ENCODE data around the gene SLC2A2. TPM values are rescaled to one million over a fixed set of nuclear protein-coding genes. Genes with fewer than 3 reads are reported as not detected.

Gene SLC2A2
- polyA plus RNA-seq, 1 donor (not counting 4 experiments of a cell fraction or from before 2014, with no cell fraction given) = not detected

DNA sequence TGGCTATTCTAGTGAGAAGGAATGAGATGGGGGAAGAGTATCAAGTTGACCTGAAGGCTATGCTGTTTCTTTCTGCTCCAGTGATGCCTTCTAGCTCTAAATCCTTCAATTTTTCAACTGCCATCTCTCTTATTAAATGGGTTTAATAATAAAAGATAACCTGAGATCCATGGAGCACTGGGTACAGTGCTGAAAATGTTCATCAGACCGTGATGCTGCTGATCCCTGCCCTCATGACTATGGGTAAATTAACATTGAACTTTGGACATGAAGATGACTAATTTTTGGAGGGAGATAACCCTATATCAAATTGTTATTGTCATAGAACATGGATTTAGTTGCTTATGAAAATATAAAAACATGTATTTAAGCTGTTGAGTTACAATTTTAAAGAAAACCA is 27.7 kb upstream of the SLC2A2 start:
- Histone ChIP-seq H3K9me1 (ENCODE audit: control insufficient read depth, extremely low read depth, insufficient read depth, low read length) (no peaks in the 10 kb centered on the region), H3K27ac (ENCODE audit: control insufficient read depth, insufficient read depth, low read length) (no peak overlapping the region), H3K79me2 (ENCODE audit: control insufficient read depth, insufficient read depth, low read length) (no peaks in the 10 kb centered on the region), H3K9me3 (ENCODE audit: control insufficient read depth, low read depth, low read length) (no peaks in the 10 kb centered on the region), H3K4me3 (ENCODE audit: control insufficient read depth in 2 of 3, extremely low read depth in 1 of 3, insufficient read depth in 2 of 3, low read depth in 1 of 3, low read length in 3 of 3) (no peak overlapping the region), H3K4me2 (ENCODE audit: control insufficient read depth, extremely low read depth, insufficient read depth, low read depth, low read length) (no peak overlapping the region), H2AFZ (ENCODE audit: control insufficient read depth, low read length) (no peak overlapping the region), H3K9ac (ENCODE audit: control insufficient read depth, extremely low read depth, insufficient read depth, low read length) (no peak overlapping the region), H4K20me1 (ENCODE audit: control insufficient read depth, extremely low read depth, insufficient read depth, low read length) (no peaks in the 10 kb centered on the region), H3K4me1 (ENCODE audit: control insufficient read depth, extremely low read depth, insufficient read depth, low read length) (no peaks in the 10 kb centered on the region), H3K27me3 (ENCODE audit: control insufficient read depth, extremely low read depth, insufficient read depth, low read length) (no peaks in the 10 kb centered on the region), H3K36me3 (ENCODE audit: control insufficient read depth in 2 of 2, extremely low read depth in 1 of 2, insufficient read depth in 2 of 2, low read length in 2 of 2) (no peaks in the 10 kb centered on the region)
- TF ChIP-seq EZH2 (IDR thresholded peaks at IDR 0.05; ENCODE audit: low read length) = no peak
- TF ChIP-seq, protein P1, sequence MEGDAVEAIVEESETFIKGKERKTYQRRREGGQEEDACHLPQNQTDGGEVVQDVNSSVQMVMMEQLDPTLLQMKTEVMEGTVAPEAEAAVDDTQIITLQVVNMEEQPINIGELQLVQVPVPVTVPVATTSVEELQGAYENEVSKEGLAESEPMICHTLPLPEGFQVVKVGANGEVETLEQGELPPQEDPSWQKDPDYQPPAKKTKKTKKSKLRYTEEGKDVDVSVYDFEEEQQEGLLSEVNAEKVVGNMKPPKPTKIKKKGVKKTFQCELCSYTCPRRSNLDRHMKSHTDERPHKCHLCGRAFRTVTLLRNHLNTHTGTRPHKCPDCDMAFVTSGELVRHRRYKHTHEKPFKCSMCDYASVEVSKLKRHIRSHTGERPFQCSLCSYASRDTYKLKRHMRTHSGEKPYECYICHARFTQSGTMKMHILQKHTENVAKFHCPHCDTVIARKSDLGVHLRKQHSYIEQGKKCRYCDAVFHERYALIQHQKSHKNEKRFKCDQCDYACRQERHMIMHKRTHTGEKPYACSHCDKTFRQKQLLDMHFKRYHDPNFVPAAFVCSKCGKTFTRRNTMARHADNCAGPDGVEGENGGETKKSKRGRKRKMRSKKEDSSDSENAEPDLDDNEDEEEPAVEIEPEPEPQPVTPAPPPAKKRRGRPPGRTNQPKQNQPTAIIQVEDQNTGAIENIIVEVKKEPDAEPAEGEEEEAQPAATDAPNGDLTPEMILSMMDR (optimal IDR thresholded peaks at IDR 0.05 in 1 of 3, IDR thresholded peaks at IDR 0.05 in 1 of 3, conservative IDR thresholded peaks at IDR 0.05 in 1 of 3; ENCODE audit: extremely low read depth in 1 of 3, insufficient read depth in 2 of 3, low read length in 3 of 3) = no peak
- FAIRE-seq (no peak), DNase-seq (ENCODE audit: low read depth, low spot score) (no peak)
- dilution Hi-C loops (cut with MboI; ENCODE audit: extremely low pct_ligation_motif_present, low sequenced_read_pairs) = no loop called here

DNA sequence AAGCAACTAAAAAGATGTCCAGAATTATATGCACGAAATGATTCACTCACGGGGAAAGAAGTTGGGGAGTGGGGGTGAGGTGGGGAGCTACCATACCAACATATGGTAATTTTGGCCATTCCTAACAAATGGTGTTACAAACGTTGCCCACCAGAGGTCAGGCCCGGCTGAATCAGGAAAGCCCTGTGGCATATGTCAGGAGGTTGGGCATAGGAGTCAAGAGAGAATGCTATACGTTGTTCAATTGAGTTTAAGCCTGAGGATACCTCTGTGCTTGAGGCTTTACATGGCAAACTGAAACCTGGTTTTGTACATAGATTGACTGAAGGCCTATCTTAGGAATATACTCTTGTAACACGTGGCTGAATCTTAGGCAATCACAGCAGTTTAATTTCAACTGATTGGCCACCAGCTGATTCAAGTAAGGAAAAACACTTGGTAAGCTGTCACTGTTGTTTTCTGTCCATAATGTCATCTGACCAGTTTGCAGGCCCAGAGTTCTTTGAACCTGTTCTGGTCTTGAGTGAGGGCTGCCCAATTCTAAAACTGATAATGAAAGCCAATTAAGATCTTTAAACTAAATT is 23.4 kb upstream of the SLC2A2 start:
- no peaks in the 10 kb centered on the region for H3K9me1 ChIP-seq (ENCODE audit: control insufficient read depth, extremely low read depth, insufficient read depth, low read length)
- H2AFZ ChIP-seq (ENCODE audit: control insufficient read depth, low read length) = no peak overlapping the region
- DNase-seq (ENCODE audit: low read depth, low spot score) = no peak
- no peaks in the 10 kb centered on the region for H3K36me3 ChIP-seq (ENCODE audit: control insufficient read depth in 2 of 2, extremely low read depth in 1 of 2, insufficient read depth in 2 of 2, low read length in 2 of 2)
- FAIRE-seq = peak; percentile 74
- no peaks in the 10 kb centered on the region for H3K79me2 ChIP-seq (ENCODE audit: control insufficient read depth, insufficient read depth, low read length)
- TF ChIP-seq, protein P1 (optimal IDR thresholded peaks at IDR 0.05 in 1 of 3, IDR thresholded peaks at IDR 0.05 in 1 of 3, conservative IDR thresholded peaks at IDR 0.05 in 1 of 3; ENCODE audit: extremely low read depth in 1 of 3, insufficient read depth in 2 of 3, low read length in 3 of 3) = peak; percentile 59 to 85 (median 74)
- no peak for TF ChIP-seq EZH2 (IDR thresholded peaks at IDR 0.05; ENCODE audit: low read length)
- no peaks in the 10 kb centered on the region for H3K9me3 ChIP-seq (ENCODE audit: control insufficient read depth, low read depth, low read length)
- H4K20me1 ChIP-seq (ENCODE audit: control insufficient read depth, extremely low read depth, insufficient read depth, low read length) = no peaks in the 10 kb centered on the region
- H3K27me3 ChIP-seq (ENCODE audit: control insufficient read depth, extremely low read depth, insufficient read depth, low read length) = no peaks in the 10 kb centered on the region
- H3K9ac ChIP-seq (ENCODE audit: control insufficient read depth, extremely low read depth, insufficient read depth, low read length) = no peak overlapping the region
- no peak overlapping the region for H3K4me3 ChIP-seq (ENCODE audit: control insufficient read depth in 2 of 3, extremely low read depth in 1 of 3, insufficient read depth in 2 of 3, low read depth in 1 of 3, low read length in 3 of 3)
- dilution Hi-C loops (cut with MboI; ENCODE audit: extremely low pct_ligation_motif_present, low sequenced_read_pairs) = no loop called here
- no peak overlapping the region for H3K4me2 ChIP-seq (ENCODE audit: control insufficient read depth, extremely low read depth, insufficient read depth, low read depth, low read length)
- no peaks in the 10 kb centered on the region for H3K4me1 ChIP-seq (ENCODE audit: control insufficient read depth, extremely low read depth, insufficient read depth, low read length)
- H3K27ac ChIP-seq (ENCODE audit: control insufficient read depth, insufficient read depth, low read length) = no peak overlapping the region

Data from keratinocyte (primary cell).